NCI-H2107 treated with DMSO at 0.1 percent for 48 hours (cell line): Measurements from ENCODE around the gene ITGB6.
A peak's percentile ranks its signal among the peaks of the same experiment; 100 is the strongest.
"Not testable (repeated sequence)": the region's sequence is repeated elsewhere in the genome, so short reads cannot be mapped to it uniquely, and the experiment has no call there.

ENCODE experiments used
- DNase-seq: peaks from one replicate; lab custom pipeline; 2025; ENCODE audit not compliant: unreplicated experiment; lab: John Stamatoyannopoulos, UW

Gene ITGB6

DNA sequence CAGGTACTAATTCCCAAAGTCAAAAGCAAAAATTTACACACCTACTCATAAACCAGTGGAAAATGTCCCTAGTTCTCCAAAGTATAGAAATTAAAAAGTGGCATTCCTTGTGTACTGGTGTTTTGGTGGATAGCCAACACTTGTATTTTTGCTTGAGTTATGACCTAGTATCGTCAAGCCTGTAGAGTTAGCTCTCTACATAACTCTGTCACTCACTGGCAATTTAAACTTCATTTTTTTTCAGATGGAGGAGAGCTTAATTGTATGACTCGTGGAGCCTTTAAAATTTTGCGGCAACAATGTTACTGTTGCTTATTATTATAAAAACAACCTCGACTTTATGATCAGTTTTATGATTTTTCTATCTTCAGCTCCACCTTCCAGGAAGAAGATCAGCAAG, 58.7 kb downstream of the ITGB6 start:
- no peak for DNase-seq

DNA sequence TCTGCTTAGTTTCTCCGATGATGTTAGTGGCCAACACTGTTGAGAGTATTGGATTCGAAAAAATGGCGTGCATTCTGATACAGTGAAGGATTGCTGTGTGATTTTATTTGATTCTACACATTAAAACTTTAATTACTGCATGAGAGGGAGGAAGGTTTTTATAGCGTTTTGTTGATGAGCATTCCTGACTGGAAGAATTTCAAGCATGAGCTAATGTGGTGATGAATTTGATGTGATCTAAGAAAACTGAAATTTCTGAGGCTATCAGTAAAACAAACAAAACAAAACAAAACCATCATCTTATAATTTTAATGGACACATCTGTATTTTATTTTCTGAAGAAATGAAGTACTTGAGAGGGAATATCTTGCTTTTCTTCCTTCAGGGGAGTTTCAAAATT, 59.6 kb downstream of the ITGB6 start:
- no peak for DNase-seq

DNA sequence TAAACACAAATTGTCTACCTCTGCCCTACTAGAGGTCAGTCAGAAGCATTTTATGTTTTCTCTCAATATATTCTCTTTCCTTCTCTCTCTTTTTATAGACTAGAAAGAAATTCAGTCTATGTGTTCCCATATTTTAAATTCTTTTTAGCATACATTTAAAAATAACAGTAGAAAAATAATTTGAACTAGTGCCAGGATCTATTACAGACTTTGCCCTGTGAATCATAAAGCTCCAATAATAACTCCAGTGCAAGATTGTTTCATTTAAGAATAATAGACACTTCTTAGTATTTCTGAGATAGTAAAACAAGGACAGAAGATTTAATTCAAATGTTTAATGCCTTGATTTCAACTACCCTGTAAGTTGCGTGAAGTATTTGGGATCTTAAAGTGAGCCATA, 60.1 kb downstream of the ITGB6 start:
- no peak for DNase-seq

DNA sequence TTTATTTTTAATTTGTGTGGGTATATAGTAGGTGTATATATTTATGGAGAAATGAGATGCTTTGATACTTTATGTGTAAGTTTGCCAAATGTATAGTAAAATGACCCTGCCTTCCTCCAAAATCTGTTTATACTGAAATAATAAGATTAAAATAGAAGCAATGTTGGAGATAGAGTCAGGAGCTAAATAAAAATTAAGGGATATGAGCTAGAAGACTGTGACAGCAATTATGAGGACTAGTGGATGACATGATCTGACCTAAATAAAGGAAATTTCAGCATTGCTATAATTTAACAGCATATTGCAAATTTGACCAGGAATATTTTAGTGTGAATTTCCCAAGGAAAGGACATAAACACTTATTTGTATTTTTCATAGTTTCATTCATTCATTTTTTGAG, 60.7 kb downstream of the ITGB6 start:
- DNase-seq = no peak

DNA sequence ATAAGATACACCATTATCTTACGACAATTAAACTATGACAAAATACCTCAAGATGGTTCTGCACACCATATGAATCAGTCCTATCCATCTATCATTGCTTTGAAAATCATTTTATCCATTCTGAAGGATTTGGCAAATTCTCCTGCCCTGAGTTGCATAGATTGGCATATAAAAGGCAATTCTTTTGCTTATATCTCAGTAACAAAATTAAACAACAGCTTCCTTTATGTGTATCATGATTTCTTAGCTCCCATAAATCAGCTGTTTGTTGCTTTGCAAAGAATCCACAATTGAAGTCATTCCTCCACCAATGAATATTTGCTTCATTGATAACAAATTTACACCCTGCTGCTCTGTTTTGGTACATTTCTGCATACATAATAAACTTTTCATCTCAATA, 61.7 kb downstream of the ITGB6 start:
- no peak for DNase-seq

DNA sequence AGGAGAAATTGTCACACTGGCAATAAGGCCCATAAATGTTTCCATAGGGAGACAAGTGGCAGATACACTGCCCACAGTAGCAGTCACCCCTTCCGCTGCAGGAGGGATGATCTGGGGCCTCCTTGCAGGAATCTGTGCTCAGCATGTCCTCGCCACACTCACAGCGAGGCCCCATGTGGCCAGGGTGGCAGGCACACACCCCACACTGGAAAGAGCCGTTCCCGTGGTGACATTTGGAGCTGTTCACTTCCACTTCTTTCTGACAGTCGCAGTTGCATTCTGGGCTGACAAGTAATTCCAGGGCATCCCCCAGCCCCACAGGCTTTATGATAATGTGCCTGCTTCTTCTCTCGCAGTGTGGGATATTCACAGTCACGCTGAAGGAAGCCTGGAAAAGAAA, 62.6 kb downstream of the ITGB6 start:
- DNase-seq = no peak

DNA sequence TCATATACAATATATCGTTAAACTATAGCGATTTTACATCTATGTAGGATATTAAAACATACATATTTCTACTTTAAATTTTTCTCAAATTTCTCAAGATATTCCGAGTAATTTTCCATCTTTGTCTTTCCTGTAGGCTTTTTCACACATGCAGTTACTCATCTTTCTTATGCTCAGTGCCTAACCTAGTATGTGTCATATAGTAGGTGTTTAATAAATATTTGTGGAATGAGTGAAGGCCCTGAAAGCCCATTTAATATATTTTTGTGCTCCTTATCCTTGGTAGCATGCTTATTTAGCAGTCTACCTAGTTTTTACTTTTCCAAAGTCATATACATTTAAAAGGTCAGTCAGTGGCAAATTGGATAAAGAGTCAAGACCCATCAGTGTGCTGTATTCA, 67.3 kb downstream of the ITGB6 start:
- DNase-seq = no peak

DNA sequence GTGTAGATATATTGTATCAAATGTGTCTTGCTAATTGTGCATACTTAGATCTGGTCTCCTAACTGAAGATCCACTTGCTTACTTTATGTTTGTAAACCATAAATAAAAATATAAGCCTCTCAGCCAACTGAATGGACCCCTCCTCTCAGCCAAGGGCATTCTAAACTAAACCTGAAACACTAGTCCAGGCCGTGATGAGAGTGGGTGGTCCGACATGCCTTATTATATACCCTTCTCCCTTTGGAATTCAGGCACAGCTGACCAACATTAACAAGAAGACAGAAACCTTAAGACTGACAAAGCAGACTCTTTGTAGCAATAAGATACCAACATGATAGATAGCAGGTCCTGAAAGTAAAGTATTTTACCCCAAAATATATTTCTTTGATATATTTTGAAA, 73.3 kb downstream of the ITGB6 start:
- DNase-seq = no peak

DNA sequence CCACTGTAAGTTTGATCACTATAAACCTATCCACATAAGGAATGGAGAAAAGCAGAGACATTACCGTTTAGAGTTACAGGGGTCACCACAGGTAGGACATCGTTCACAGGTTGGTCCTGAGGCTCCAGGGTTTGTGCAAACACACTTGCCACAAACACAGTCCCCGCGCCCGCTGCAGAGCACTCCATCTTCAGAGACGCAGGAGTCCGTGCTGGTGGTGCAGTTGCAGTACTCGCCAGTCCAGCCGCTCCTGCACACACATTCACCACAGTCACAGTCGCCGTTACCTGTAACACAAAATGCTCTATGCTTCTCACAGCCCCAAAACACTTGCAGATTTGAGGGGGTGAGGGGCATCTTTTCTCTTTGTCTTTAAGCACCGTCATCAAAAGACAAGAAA, 73.8 kb downstream of the ITGB6 start:
- no peak for DNase-seq

DNA sequence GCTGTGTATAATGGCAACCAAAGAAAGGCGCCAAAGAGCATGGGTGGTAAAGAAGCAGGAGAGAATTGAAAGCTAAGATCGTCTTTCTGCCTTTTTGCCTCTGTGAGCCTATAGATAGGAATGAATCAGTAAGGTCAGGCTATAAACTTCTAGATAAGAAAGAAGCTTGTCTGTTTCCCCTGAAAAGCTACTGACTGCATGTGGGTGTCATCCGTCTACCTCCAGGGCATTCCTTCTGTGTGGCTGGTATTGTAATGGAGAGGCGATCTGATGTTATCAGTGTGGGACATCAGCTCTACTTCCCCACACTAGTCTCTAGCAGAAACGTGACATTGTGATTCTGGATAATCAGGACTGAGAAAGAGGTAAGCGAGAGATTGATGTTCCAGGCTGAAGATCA, 74.2 kb downstream of the ITGB6 start:
- no peak for DNase-seq

DNA sequence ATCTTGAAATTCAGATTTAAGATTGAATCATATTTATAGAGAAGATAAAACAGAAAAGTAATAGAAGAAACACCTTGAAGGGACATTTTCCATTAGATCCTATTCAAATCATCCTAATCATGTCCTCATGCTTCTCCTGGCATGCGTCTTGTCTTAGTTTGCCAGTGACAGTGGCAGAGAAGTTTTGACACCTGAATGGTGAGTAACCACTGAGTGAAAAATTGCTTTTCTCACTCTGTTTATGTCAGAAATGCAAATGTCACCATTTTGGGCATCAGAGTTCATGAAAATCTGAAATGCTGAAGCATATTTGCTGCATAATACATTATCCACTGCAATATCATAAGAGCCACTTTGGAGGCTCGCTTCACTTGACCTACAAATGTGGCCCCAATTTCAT, 74.7 kb downstream of the ITGB6 start:
- no peak for DNase-seq

DNA sequence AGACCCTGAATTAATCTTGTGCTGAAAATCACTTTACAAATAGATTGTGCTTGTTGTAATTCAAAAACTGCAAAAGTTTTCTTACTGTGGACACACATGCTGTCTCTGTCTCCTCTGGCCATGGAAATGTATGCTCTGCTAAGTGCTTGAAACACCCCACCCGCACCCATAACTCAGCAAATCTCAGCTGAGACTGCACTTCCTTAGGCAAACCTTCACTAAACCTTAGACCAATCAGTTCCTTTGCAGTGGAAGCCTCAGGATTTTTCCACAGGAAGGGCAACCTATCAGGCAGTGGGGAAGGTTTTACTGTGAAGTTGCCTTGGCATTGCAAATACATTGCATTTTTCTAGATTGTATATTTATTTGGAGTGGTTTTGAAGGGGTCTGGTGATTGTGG, 75.5 kb downstream of the ITGB6 start:
- no peak for DNase-seq

DNA sequence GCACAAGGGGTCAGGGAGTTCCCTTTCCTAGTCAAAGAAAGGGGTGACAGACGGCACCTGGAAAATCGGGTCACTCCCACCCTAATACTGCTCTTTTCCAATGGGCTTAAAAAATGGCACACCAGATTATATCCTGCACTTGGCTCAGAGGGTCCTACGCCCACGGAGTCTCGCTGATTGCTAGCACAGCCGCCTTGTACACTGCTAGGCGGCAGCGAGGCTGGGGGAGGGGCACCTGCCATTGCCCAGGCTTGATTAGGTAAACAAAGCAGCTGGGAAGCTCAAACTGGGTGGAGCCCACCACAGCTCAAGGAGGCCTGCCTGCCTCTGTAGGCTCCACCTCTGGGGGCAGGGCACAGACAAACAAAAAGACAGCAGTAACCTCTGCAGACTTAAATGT, 85.4 kb downstream of the ITGB6 start:
- DNase-seq = not testable (repeated sequence)

DNA sequence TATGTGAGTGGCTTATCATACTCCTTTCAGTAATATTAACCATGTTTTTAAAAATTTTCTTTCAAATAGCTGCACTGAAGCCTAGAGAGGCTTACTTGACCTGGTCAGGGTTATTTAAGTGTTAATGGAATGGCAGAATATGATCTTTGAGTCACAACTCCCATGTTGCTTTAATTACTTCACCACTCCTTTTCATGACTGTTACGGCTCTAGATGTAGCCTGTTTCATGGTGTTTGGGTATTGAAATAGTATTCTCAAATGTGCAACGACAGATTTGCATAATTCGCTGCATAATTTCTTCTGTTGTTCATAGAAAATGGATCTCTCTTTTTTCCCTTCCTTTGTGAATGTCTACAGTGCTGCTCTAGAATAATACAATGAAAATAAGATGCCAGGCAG, 86.1 kb downstream of the ITGB6 start:
- no peak for DNase-seq

DNA sequence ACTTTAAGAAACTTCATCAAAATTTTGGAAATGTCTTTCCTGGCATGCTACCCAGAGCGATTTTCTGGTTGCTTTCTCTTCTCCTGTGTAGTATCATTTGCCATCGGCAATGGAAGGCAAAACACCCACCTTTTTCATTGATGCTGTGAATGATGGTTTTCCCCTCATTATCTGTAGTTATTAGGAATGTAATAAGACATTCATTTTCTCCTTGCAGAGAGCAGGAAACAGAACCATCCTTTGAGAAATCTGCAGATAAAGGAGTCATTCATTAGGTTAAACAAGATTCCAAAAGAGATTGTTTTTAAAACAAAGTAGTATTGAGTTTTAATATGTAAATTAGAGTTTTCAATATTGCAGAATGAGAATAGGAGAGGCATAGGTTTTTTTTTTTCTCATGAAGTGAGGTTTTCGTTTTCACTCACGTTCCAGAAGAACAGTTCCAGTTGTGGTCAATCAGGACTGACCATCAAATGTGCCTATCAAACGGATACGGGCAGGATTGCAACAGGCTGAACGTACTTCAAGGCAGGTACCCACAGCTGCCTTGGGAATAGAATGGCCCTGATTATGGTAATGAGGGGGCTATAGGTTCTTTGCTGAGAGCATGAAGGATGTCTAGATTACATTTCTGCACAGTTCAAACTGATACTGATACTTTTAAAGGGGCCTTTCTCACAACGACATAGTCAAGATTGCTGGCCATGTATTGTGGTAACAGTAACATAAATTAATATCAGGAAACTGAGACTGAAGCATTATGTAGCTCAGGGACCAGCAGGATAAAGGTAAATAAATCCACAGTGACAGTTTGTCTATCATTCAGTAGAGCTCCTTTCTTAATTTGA, 87.9 kb downstream of the ITGB6 start:
- DNase-seq = no peak

DNA sequence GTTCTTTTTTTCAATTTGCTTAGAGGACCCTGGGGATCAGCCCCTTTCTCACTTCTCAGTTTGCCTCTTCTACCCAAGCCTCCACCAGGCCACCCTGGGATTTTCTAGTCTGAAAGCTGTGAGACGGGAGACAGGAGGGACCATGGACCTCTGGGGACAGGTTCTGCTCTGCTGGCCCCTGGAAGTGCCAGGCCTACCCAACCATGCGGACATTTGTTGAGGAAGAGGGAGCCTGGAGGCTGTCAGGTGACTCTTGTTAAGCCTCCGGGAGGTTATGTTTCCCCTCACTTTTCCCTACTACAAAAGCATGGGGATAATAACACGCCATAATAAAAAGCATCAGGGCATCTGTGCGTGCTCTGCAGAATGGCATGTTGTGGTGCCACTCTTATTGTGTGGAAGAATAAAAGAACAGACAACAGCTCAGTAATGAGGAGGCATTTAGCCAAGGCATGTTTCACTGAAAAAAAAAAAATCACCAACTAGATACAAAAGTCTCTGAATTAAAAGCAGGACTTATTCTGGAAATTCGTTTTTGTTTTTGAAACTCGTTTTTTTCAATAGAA, 89.3 kb downstream of the ITGB6 start:
- no peak for DNase-seq

DNA sequence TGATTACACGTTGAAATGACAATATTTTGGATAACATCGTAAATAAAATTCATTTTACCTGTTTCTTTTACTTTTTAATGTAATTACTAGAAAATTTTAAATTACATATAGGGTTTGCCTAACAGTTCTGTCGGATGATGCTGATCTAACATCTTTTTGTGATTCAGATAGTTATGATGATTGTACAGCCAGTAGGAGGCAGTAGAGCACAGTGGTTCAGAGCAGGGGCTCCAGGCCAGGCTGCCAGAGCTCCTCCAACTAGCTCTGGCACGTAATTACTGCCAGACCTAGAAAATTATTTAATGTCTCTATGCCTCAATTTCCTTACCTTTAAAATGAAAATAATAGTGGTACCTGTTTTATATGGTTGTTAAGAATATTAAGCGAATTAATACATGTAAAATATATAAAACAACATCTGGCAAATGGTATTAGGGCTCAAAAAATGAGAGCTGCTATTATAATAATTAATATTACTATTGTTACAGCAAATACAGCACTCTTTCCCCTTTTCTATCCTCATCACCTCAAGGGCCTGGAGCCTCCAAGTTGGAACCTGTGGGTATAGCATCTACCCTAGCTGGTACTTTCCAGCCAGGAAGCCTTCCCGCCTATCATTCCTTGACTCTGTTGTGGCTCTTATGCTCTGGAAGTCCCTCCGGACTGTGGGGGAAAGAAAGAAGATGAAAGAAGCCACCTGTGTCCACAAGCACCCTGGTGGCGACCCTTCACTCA, 90.0 kb downstream of the ITGB6 start:
- peak; percentile 75 for DNase-seq

DNA sequence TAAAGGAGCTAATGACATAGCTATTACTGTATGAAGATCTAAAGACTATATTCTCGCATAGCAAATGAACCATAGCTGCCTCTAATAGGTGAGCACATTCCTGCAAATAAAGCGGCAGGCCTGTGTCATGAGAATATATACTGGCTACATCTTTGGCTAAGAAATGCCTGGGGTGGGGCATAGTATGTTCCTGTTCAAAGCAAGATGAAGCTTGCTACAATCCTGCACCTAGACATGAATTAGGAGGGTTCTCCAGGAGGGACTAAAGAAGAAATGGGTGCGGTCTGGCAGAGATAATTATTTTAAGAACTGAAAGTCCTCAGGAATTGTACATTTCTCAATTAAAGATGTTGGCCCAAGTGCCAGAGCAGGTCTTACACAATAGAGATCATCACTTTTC, 90.8 kb downstream of the ITGB6 start:
- DNase-seq = no peak

DNA sequence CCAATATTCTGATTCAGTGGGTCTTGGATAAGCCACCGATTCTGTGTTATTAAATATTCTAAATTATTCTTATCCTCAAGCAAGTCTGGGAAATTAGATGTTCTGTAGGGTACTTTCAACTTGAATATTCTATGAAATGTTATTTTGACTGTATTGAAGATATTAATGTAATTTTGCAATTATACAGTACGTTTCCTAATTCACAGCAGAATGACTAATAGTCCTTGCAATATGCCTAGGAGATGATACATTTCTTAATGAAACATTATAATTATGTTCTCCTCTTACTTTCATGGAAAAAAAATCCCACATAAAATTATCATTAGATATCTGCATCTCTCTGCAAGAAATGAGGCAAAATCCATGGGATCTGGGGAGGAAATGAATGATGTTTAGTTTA, 91.4 kb downstream of the ITGB6 start:
- DNase-seq = no peak

DNA sequence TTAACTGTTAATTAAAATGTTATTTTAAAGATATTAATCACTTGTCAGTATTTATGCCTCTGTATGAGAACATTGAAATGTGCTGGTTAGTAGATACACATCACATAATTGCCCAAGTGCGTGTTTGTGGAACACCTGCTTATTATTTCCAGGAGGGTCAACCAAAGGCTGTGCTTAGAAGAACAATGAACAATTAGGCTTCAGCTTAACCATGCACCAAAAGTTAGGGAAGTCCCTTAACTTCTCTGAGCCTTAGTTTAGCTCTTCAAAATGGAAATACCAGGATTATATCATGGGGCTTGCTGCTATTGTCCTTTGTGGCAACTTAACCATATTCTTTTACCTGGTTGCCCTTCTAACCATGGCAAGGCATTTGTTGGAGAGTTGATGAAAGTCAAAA, 94.7 kb downstream of the ITGB6 start:
- no peak for DNase-seq

DNA sequence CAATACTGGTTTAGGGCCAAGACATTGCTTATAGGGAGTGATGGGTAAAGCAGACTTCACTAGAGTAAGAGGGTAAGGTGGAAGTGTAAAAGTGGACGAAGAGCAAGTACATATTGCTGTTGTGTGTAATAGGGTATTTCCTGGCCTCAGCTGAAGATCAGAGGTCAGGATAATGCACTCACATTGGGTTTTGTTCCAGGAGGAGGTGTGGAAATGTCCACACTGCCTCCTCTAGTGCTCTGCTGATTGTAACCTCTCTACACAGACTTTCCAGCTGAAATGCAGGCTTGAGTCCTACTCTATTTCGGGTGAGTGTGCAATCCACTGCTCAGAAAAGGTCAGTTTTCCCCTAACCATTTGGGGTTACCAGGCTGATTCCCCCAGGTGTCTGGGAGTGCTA, 96.0 kb downstream of the ITGB6 start:
- DNase-seq = no peak

DNA sequence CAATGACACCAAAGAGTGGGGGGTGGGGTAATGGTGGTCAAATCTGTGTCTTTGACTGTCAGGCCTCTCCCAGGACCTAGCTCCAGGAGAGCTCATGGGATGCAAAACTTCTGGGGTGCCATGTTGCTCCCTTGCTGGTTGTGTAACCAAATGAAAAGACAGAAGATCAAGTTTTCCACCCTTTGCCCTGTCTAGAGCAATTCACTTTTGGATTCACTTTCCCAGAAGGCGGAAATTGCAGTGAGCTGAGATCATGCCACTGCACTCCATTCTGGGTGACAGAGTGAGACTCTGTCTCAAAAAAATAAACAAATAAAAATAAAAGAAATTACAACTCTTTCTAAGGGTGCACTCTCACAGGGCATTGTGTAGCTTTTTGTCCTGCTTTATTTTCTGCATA, 102.7 kb downstream of the ITGB6 start:
- no peak for DNase-seq
